DMS79 (cell line): Measurements from ENCODE around the gene DPP6.
"Not testable (repeated sequence)": the region's sequence is repeated elsewhere in the genome, so short reads cannot be mapped to it uniquely, and the experiment has no call there.

ENCODE experiments used
- DNase-seq: peaks from one replicate; lab custom pipeline; 2025; lab: John Stamatoyannopoulos, UW

Gene DPP6

DNA sequence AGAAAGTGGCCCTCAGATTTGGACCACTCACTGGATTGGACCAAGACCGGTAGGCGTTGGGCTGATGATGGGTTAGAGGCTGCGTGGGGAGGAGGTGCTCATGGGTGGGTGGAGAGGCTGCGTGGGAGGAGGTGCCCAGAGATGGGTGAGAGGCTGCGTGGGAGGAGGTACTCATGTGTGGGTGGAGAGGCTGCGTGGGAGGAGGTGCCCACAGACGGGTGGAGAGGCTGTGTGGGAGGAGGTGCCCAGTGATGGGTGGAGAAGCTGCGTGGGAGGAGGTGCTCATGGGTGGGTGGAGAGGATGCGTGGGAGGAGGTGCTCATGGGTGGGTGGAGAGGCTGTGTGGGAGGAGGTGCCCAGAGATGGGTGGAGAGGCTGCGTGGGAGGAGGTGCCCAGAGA is 604.4 kb downstream of the DPP6 start:
- no peak for DNase-seq

DNA sequence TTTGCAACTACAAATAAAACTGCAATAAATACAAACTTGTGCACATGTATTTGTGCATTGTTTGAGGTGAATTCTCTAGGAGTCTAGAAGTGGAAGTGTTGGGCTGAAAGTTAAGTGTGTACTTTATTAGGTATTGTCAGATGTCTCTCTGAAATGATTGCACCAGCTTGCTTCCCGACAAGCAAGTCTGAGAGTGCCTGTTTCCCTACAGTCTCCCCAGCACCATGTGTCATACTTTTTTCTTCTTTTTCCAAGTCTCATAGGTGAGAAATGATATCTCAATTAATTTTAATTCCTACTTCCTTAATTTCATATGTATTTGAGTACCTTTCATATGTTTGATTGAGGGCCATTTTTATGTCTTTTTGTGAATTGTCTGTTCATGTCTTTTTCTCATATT is 614.6 kb downstream of the DPP6 start:
- DNase-seq, result no peak

DNA sequence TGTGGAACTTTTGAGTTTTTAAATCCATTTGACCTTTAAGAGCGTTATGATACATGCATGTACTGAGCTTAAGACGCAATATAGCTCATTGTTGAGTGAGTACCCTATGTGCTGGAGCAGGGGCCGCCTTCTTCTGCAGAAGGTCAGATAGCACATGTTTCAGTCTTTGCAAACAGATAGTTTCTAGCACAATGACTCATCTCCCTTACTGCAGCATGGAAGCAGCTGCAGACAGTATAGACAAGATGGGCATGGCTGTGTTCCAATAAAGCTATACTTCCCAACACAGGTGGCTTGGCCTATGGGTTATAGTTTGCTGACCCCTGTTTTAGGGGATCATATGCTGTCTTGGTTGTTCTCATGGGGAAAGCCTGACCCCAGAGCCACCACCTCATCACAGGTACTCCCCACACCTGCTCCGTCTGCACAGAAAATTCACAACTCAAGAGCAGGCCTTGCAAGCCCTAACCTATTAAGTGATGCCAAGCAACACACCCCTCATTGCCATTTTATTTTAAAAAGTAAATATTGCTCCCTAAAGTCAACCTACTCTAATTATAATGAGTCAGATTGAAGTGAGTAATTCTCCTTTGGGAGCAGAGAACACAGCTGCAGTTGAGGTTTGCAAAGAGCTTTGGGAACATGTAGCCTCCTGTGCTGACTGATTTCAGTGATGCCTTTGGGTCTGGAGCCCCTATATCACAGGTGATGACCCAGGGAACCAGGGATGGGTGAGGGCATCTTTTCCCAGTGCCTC is 620.6 kb downstream of the DPP6 start:
- no peak for DNase-seq

DNA sequence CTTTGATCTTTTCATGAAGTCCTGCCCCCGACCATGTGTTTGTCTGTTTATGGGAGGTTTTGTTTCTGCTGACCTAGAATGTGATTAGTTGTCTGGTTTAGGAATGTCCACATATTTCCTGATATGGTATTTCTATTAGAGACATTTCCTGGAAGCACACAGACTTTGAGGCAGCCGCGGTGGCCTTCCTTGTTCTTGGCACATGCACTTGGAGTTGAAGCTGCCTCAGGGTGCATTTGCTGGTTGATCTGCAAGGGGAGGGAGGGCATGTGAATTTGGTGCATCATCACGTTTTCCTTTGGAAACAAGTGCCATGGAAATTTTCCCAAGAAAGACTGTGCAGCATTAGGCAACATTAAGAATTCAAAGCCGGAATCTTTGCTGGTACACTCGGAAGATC is 622.0 kb downstream of the DPP6 start:
- DNase-seq, result no peak

DNA sequence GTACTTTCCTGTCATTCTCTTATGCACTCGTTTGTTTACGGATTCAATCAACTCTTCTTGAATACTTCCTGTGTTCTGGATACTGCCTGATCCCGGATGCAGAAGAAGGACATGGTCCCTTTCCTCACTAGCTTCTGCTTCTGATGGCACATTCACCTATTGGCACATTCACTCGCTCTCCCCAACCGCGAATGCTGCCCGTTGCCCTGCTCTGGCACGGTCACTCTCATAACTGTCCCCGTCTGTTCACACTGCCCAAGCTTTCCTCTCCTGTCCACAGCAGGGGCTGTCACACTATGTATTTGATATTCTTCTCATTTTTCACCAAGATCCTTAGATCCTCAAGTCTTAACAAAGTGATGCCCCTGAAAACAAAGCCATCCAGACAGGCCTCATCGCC is 623.4 kb downstream of the DPP6 start:
- DNase-seq, result no peak

DNA sequence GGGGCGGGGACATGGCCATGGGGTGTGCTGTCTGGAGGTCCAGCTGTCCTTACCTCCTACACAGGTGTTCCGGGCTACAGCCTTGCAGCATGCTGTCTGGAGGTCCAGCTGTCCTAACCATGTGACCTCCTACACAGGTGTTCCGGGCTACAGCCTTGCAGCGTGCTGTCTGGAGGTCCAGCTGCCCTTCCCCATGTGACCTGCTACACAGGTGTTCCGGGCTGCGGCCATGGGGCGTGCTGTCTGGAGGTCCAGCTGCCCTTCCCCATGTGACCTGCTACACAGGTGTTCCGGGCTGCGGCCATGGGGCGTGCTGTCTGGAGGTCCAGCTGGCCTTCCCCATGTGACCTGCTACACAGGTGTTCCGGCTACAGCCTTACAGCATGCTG is 623.8 kb downstream of the DPP6 start:
- DNase-seq, result not testable (repeated sequence)

DNA sequence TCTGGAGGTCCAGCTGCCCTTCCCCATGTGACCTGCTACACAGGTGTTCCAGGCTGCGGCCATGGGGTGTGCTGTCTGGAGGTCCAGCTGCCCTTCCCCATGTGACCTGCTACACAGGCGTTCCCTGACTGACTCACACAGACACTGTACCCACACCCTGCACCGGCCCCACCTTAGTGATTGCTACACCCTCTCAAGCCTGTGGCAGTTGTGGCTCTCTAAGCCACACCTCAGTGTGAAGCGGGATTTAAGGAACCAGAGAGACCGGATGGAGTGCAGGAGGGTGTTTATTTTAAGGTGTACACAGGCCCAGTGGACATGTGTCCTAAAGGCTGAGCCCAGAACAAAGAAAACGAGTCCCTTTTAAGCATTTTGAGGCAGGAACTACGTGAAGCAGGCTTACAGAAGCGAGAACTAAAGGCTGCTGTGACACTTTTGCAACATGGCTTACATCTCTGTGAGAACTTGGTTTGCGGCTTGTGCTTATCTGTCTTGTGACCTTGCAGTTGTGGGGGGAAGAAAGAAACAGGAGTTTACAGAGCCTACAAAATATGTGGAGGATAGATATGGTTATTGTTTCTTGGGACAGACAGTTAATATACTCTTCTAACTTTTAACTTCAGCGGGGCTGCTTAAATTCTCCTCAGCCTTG is 624.4 kb downstream of the DPP6 start:
- DNase-seq, result no peak

DNA sequence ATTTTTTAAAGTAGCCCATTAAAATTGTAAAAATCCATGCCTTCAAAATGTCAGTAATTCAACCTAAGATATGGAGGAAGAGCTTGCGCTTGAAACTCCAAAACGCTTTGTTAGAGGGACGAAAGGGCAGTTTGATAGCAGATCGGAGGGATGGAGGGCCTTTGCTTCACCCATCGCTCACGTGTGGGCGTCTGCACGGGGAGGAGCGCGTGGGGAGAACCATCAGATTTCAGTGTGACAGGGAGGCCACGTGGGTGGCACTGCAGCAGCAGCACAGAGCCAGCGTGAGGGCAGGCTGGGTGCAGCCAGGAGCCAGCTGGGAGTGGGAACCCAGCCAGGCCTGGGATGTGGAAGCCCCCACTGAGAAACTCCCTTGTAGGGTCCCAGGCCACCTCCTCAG is 625.3 kb downstream of the DPP6 start:
- DNase-seq, result no peak

DNA sequence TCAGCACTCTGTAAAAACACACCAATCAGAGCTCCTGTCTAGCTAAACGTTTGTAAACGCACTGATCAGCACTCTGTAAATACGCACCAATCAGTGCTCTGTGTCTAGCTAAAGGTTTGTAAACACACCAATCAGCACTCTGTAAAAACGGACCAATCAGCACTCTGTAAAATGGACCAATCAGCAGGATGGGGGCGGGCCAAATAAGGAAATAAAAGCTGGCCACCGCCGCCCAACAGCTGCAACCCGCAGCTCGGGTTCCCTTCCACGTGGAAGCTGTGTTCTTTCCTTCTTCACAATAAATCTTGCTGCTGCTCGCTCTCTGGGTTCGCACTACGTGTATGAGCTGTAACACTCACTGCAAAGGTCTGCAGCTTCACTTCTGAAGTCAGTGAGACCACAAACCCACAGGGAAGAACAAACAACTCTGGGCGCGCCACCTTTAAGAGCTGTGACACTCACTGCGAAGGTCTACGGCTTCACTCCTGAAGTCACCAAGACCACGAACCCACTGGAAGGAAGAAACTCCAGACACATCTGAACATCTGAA is 625.9 kb downstream of the DPP6 start:
- not testable (repeated sequence) for DNase-seq

DNA sequence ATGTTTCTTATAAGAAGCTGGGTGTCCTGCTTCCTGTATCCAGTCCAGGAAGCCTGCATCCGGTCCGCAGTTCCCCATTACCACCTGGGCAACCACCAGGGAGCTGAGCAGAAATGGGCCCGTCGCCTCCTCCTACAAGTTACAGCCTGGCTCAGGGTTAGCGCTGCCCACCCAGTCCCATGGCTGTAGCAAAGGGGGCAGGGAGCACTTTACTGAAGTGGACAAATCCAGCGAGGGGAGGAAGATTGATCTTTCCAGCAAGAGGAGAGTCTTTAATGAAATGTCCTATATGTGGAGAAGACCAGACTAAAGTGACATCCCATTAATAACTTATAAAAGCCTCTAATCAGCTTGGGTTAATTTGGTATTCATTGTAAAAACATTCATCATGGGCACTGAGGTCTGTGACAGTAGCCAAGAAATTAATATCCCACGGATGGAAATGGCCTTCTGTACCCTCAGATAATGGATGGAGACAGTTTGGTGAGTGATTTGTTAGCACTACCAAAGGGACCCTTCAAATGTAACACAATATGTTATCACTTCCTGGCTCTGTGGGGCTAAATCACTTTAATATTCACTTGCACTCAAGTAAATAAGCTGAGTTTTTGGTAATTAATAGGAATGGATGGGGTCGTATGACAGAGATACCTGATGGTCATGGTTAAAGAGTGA is 627.3 kb downstream of the DPP6 start:
- no peak for DNase-seq

DNA sequence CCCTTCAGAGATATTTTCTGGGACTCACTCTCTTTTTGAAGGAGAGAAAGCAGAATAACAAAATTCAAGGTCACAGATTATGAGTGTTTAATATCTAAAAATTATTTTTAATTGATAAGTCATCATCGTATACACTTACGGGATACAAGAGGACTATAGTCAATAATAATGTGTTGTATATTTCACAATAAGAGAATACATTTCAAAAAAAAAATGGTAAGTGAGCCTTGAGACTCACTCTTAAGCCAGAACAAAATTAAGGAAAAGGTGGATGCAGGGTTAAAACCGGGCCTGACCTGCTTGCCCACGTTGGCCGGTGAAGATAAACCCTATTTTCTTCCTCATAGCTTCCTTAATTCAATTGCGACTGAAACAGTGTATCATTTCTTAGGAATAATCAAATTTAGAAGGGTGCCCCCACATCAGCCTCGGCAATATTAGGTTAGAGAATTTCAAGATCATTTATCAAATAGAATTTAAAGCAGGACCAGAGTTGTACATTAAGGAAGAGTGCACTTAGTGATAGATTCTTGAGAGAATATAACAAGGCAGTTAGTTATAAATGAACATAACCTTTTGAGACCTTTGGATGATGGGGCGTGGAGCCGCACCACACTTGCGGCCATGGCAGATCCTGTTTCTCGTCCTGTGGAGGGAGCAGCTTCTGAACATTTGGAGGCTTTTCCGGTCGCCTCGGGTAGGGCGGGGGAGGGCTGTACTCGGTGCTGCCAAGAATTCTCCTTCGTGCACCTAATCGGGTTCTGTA is 628.9 kb downstream of the DPP6 start:
- no peak for DNase-seq

DNA sequence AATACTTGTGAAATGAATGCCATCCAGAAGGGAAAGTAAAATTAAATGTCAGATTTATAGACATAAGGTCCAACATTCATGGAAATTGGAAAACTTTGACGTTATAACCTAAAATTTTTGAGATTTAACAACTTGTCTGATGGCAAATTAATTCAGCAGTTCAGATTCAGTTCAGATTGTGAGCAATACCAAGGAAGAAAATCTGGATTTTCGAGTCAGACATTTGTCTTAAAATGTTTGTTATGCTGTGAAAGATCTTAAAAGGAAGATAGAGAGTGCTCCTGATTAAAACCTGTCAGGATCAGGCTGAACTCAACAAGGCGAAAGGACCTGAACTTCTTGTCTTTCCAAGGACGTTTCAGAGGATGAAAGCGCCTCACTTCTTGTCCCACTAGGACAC is 629.8 kb downstream of the DPP6 start:
- DNase-seq, result no peak

DNA sequence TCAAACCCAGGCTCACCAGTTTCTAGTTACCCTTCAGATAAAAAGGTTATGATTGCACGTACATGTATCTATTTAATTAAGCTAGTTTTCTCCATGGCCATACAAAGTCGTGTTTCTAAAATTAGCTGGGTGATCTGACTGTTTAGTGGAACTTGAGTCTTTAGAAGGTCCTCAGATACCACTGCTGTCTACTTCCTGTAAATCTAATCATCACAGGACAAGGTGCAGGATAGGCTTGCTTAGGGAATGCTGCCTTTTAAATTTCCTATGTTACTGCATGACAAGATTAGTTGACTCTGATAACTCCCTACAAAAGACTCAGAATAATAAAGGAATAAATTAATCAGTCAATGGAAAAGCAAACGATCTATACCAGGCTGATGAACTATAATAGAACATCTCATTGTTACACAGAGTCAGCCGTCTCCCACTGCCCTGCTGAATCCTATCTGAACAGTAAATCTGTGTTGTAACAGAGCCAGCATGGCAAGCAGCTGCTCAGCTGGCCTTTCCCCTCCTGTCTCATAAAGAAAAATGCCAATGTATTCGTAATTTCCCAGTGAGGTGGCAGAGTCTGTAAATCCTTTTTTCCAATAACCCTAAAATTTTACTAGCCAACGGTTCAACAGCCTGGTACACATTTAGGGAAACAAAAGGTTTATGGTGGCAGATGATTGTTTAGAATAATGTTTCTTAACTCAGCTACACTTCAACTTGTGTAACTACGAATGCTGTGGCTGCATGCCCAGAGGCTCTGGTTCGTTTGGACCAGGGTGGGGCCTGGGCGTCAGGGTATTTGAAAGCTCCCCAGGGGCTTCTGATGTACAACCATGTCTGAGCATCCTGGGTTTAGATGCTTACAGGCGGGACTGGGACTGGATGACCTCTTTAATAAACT is 632.7 kb downstream of the DPP6 start:
- DNase-seq, result no peak

DNA sequence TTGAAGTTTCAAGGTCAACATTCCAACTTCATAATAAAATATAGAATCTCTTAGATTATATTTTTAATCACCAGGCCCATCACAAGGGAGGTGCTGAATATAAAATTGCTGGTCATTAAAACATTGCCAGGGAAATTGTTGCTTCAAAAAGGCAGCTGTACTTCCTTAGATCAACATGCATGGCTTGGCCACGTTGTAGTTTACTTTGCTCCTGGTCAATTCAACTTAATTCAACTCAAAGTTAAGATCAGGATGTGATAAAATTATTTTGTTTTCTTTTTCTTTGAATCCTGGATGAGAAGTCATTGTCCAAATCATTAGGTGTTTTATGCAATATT is 633.3 kb downstream of the DPP6 start:
- no peak for DNase-seq

DNA sequence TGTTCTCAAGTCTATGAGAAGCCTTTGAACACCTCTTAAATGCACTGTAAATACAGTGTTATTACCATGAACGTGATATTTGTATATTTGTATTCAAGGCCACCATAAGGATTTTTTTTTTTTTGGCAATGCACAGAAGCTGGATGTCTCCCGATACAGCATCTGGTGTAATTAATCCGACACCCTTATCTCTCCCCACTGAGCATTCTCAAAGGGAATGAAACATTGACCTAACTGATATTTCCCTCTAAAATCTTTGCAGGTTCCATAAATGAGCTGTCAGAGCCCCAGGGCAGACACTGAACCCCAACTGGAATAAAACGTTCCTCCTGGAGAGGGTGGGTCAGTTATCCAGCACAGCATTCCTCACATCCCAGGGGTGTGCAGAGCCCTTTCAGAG is 634.1 kb downstream of the DPP6 start:
- no peak for DNase-seq

GRCh38 chr7:154688952-154689351 is 636.8 kb downstream of the DPP6 start:
- no peak for DNase-seq

DNA sequence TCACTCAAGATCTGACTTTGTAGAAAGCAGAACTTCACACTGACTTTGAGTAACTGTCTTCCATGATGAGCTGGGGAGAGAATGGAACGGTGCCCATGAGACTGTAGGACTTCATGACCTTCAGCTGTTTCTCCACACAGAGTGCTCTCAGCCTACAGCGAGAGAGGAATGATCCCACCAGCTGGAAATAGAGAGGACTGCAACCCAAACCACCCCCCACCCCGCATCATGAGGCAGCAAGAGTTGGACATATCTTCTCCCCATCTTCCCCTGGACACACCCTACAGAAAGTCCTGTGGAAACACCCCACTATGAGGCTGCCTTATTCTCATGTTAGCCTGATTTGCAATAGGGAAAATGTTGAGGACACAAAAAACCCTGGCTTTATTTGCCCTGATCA is 638.2 kb downstream of the DPP6 start:
- DNase-seq, result no peak

GRCh38 chr7:154693661-154694060 is 641.5 kb downstream of the DPP6 start:
- no peak for DNase-seq

GRCh38 chr7:154695836-154696235 is 643.6 kb downstream of the DPP6 start:
- DNase-seq, result no peak

DNA sequence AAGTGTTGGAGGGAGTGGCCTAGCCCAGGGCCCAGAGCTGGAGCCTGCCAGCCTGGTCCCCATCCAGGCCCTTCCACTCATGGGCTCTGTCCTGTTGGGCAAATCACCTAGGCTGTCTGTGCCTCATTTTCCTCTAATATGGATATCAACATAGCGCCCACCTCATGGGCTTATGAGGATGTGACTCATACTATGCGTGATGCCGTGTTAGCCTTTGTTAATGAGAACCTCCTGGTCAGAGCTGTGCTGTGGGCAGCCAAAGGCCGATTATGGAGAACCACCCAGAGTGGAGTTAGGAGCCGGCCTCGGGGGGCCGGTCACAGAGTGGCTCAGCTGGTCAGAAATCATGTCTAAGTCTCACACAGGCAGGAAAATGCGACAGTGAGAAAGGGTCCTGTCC is 644.4 kb downstream of the DPP6 start:
- DNase-seq, result no peak

DNA sequence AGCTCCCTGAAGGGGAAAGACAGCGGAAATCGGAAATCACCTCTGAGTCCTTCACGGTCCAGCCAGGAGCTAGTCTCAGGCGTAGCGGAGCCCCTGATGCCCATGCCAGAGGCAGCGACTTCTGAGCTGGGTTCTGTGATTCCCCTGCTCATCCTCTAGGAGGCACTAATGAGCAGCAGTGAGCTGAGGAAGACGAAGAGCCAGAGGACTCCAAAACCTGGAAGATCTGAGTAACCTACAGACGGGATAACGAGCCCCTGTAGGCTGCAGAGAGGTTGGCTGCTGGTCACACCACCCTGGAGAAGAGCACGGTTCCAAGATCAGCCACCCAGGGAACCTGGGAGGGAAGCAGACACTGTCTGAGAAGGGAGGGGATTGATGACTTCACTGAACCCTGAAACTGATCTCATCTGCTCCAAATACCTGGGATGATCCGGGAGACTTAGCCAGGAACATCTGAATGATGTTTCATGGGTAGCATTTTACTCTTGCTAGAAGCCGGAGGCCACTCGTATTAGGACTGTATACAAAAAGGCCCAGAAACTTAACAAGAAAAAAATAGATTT is 646.6 kb downstream of the DPP6 start:
- DNase-seq, result no peak
